Breast epithelium (tissue), 4 donors: ENCODE data around the gene FOXC1. TPM values are rescaled to one million over a fixed set of nuclear protein-coding genes. Genes with fewer than 3 reads are reported as not detected.

Experiments used
- DNase-seq, 2 donors: peaks; one replicate each; pipeline ENCODE4 v3.0.0-alpha.2; 2019; ENCODE audit warnings: low spot score in 2 of 2
- H3K27ac ChIP-seq, 2 donors: fragments of 200-600 bp; sonication (generic) in 1 of 2; one replicate each; pipeline ENCODE4 v1.5.1; 2016 to 2019; ENCODE audit warnings: mild to moderate bottlenecking in 1 of 2
- H3K27me3 ChIP-seq, 2 donors: fragments of 200-600 bp; sonication (generic) in 1 of 2; one replicate each; pipeline versions ENCODE4 v1.5.1 to v1.6.0; 2017 to 2019; ENCODE audit warnings: control low read depth in 1 of 2, mild to moderate bottlenecking in 1 of 2
- H3K36me3 ChIP-seq: fragments of 200-600 bp; one replicate; pipeline ENCODE4 v1.5.1; 2019
- H3K4me1 ChIP-seq, 2 donors: fragments of 200-600 bp; sonication (generic); one replicate each; pipeline ENCODE4 v1.5.1; 2016 to 2019; ENCODE audit warnings: control low read depth in 1 of 2
- H3K4me3 ChIP-seq, 3 donors: fragments of 200-600 bp; sonication (generic); 1 replicate in 2 of 3; 2 replicates in 1 of 3; pipeline ENCODE4 v1.5.1; 2016 to 2019; ENCODE audit warnings: mild to moderate bottlenecking in 3 of 3, moderate library complexity in 2 of 3
- H3K9me3 ChIP-seq, 2 donors: fragments of 200-600 bp; sonication (generic) in 1 of 2; one replicate each; pipeline ENCODE4 v1.5.1; 2016 to 2019; ENCODE audit warnings: control low read depth in 1 of 2
- CTCF ChIP-seq, 3 donors: fragments of 450-650 bp; IDR thresholded peaks; one replicate each; pipeline ENCODE4 v1.5.1; 2016 to 2017; ENCODE audit warnings: antibody characterized with exemption in 3 of 3, mild to moderate bottlenecking in 3 of 3, moderate library complexity in 3 of 3
- POLR2A ChIP-seq: fragments of 450-650 bp; IDR thresholded peaks from one replicate; pipeline ENCODE4 v1.6.1; 2016; ENCODE audit warnings: antibody characterized with exemption, mild to moderate bottlenecking, moderate library complexity
- POLR2AphosphoS5 ChIP-seq, 3 donors: sonication (generic); formaldehyde crosslinking; IDR thresholded peaks; one replicate each; pipeline ENCODE4 v1.6.1; 2017; ENCODE audit warnings: antibody characterized with exemption in 3 of 3
- intact Hi-C: fragments of 100-400 bp; cut with DNase I; formaldehyde crosslinking; loops from one replicate; pipeline ENCODE4 v1.15.1; 2023; ENCODE audit warnings: low total_unique reads
- total RNA-seq, 3 donors: library from RNA; depleted of rRNA; stranded (reverse); fragments of >200 nt; gene quantifications; one replicate each; pipeline ENCODE4 v1.1.0, GENCODE V29; 2016

The FOXC1 gene
- total RNA-seq, 3 donors from 2014 or later = 3.7 to 13.2 (median 7.5) TPM

GRCh38 chr6:1617466-1618310, 8.0 kb downstream of the FOXC1 start:
- Histone ChIP-seq H3K36me3 (no peaks in the 10 kb centered on the region), H3K9me3 (no peaks in the 10 kb centered on the region), H3K4me1 (no peaks in the 10 kb centered on the region), H3K4me3 (no peak overlapping the region), H3K27ac (no peak overlapping the region), H3K27me3 (no peaks in the 10 kb centered on the region)
- TF ChIP-seq POLR2AphosphoS5 (IDR thresholded peaks at IDR 0.05) = no peak
- no peak for TF ChIP-seq CTCF (IDR thresholded peaks at IDR 0.05)
- no peak for TF ChIP-seq POLR2A
- no peak for DNase-seq
- intact Hi-C loops = loop anchor here (10.0 kb wide), 2 partner anchors 147 to 627 kb away; partner anchors contain the start of gene GMDS

- no peak overlapping the region for H3K27ac ChIP-seq
- TF ChIP-seq CTCF (IDR thresholded peaks at IDR 0.05) = no peak
- no peak for TF ChIP-seq POLR2AphosphoS5 (IDR thresholded peaks at IDR 0.05)
- no peak for TF ChIP-seq POLR2A
- H3K4me3 ChIP-seq = no peak overlapping the region
- DNase-seq = no peak
- H3K4me1 ChIP-seq = no peaks in the 10 kb centered on the region
- no peaks in the 10 kb centered on the region for H3K27me3 ChIP-seq
- intact Hi-C loops = loop anchor here (10.0 kb wide), 2 partner anchors 146 to 626 kb away; partner anchors contain the start of gene GMDS
- H3K9me3 ChIP-seq = no peaks in the 10 kb centered on the region
- H3K36me3 ChIP-seq = no peaks in the 10 kb centered on the region
Observed at GRCh38 chr6:1618311-1619097, 8.8 kb downstream of the FOXC1 start.

- no peaks in the 10 kb centered on the region for H3K4me1 ChIP-seq
- DNase-seq = no peak
- H3K27me3 ChIP-seq = peaks cover 0 to 4% of the 10 kb centered on the region in 2 donors
- TF ChIP-seq CTCF (IDR thresholded peaks at IDR 0.05) (no peak), POLR2AphosphoS5 (IDR thresholded peaks at IDR 0.05) (no peak), POLR2A (no peak)
- no peaks in the 10 kb centered on the region for H3K9me3 ChIP-seq
- intact Hi-C loops = loop anchor here (10.0 kb wide), 2 partner anchors 146 to 626 kb away; partner anchors contain the start of gene GMDS
- peak overlapping the region in 1 of 3 donors; percentile 15 for H3K4me3 ChIP-seq
- no peaks in the 10 kb centered on the region for H3K36me3 ChIP-seq
- H3K27ac ChIP-seq = no peak overlapping the region
Observed at GRCh38 chr6:1619098-1619672, 9.5 kb downstream of the FOXC1 start.

GRCh38 chr6:1619673-1620503, 10.2 kb downstream of the FOXC1 start:
- no peak for DNase-seq

More at GRCh38 chr6:1619673-1620503, 10.2 kb downstream of the FOXC1 start:
- H3K4me1 ChIP-seq = no peaks in the 10 kb centered on the region
- no peaks in the 10 kb centered on the region for H3K9me3 ChIP-seq
- peak overlapping the region in 2 of 3 donors; percentile 15 to 45 for H3K4me3 ChIP-seq
- TF ChIP-seq POLR2A (no peak), CTCF (IDR thresholded peaks at IDR 0.05) (no peak), POLR2AphosphoS5 (IDR thresholded peaks at IDR 0.05) (no peak)
- H3K27ac ChIP-seq = no peak overlapping the region
- no peaks in the 10 kb centered on the region for H3K36me3 ChIP-seq
- peaks cover 0 to 6% of the 10 kb centered on the region in 2 donors for H3K27me3 ChIP-seq
- intact Hi-C loops = loop anchor here (10.0 kb wide), 2 partner anchors 145 to 625 kb away; partner anchors contain the start of gene GMDS
